NCI-H187 treated with DMSO at 0.1 percent for 48 hours (cell line): ENCODE results near the gene TENT5C.

Experiments
- DNase-seq: peaks from one replicate; lab custom pipeline; 2025; lab: John Stamatoyannopoulos, UW

The TENT5C gene

DNA sequence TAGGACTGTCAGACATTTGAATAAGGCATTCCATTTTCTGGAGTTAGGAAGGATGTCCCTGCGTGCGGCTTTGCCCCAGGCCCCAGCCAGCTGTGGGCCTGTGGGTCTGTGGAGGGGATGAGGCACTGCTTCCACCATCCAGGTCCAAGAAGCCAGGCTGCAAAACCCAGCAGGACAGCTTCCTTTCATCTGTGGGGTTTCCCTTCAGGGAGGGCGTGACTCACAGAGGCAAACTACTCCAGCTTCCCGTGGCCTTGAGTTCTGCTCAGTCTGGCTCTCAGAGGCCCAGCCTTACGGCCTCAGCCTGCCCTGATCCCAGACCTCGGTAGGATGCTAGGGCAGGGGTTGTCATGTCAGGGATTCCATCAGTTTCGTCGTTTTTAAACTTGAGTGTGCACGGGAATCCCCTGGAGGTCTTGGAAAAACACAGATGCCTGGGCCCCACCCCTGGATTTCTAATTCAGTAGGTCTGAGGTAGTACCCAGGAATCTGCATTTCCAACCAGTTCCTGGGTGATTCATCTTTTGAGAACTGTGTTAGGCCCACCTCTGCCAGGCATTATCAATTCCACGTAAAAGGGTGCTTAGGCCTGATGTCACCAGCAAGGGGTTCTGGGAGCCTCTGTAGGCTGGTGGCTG is 32.3 kb upstream of the TENT5C start:
- no peak for DNase-seq

DNA sequence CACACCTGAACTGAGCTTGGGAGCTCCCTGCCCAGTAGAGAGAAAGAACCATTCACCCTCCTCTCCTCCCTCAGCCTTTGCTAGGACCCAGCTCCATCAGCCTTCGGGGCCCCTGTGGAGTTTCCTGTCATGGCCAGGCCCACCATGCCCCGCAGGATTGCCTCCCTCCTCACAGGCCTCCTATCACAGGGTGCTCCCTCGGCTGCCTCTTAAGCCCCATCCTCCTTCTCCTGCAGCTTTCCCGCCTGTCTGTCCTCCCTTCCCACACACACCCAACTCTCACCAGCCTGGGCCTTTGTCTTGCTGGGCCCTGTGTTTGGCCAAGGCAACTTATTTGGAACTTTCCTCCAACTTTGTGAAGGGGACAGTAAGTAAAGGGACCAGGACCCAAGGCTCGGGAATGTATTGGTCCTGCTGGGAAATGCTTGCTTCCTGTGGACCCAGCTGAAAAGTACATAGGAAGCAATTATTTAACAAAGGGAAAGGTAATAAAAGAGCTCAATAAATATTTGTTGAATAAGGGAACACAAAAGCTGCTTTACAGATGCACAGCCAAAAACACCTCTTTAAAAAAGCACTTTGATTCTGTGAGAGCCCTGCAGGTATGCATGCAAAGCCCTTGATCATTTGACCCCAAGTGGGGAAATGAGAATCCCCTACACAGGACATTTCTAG is 31.6 kb upstream of the TENT5C start:
- DNase-seq: no peak

DNA sequence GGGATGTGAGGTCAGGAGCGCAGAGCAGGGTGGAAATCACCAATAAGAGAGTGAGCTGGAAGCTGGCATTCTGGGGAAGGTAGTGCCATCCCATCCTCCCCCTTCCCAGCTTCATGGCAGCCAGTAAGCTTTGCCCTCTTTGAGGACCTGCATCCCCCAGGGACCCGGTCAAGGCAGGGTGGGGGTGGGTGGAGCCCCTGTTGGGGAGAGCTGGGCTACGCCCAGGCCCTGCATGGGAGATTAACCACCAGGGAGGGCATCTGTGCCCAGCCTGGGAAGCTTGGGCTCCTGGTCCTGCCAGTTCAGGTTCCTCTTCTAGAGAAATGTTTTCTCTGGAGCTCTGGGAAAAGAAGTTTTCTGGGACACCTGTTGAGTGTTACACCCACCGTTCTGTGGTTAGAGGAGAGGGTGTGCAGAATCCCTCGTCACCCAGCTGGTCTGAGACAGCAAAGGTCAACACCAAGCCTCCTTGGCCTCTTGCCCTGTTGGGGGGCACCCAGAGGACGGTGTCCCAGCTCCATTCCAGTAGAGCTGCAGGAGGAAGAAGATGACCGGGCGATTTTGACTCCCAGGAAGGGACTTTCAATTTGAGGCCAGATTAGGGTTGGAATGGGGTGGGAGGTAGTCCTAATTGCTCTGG is 30.1 kb upstream of the TENT5C start:
- no peak for DNase-seq

DNA sequence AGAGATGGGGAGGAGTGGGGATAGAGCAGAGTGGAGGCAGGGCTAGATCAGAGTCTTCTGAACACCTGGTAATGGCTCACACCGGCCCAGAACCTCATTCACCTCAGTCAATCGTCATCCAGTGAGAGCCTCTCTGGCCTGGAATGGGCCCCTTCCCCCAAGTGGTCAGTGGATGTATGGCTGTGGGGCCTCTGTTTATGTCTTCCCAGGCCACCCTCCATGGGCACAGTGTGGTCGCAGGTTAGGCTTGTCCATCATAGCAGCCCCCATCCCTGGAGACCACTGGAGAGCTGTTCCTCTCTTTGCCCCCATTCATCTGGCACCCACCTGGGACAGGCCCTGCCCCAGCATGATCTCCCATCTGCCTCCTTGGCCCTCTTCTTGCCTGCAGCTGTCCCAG is 29.6 kb upstream of the TENT5C start:
- DNase-seq: no peak

DNA sequence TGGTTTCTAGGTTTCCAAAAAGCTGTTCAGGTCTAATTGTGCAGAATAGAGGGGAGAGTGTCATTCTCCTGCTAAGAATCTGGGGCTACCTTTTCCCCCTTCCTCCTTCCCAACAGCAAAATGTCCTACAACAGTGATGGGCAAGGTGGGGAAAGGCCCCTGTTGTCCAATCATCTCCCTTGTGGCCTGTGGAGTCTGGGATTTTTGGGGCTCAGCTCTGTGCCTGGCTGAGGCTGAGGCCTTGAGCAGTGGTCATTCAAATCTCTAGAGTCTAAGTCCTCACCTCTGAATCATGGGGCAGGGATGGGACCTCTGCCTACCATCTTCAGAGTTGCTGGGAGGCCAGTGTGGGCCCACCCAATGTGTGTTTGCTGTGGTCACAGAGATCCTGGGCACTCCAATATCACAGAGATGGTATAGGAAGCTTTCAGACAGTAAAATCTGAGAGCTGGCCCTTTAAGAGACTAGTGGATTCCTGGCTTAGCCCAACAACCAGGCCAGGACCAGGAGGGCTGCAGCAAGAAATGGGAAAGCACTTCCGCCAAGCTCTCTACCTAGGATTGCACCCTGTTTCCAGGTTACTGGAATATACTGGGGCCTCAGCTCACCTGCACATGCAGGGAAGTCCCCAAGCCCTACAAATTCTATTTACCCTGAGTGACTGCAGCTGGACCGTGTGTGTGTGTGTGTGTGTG is 28.5 kb upstream of the TENT5C start:
- no peak for DNase-seq

DNA sequence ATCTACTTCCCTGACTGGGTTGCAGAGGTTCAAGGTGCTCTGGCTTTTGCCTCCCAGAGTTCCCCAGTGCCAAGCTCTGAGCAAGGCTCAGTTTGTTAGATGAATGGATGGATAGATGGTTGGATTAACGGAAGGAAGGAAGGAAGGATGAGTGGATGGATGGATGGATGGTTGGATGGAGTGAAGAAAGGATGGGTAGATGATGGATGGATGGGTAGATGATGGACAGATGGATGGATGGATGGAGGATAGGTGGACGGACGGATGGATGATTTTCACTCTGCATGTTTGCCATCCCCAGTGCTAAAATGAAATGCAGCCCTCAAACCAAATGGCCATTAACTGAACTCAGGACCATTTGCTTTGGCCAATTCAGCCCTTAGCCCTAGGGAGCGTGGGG is 27.4 kb upstream of the TENT5C start:
- DNase-seq: no peak

DNA sequence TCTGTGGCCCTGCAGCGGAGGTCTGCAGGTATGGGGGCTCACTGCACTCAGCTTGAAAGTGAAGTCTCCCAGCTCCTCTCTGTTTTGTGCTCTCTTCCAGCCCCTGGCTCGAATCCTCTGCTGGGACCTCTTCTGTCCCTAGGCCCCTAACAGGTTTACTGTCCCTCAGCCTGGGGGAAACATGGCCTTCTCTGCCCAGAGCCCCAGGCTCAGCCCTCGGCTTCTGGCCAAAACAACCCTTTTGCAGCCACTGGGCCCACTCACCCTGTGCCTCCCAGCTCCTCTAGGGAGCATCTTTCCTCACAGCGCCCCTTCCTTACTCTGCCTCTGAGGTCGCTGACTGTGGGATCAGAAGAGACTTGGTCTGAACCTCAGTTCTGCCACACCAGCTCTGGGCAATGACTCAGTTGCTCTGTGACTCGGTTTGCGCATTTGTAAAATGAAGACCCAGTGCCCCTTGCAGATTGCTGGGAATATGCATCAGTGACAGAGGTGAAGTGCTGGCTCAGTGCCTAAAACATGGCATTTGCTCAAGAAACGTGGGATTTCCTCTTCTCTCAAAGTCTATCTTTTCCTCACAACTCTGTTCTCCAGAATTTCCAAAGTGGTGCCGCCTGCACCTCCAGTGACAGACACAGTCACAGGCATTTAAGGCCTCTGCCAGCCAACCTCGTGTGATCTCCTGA is 26.5 kb upstream of the TENT5C start:
- DNase-seq: no peak

GRCh38 chr1:117580436-117580835 is 25.4 kb upstream of the TENT5C start:
- no peak for DNase-seq

DNA sequence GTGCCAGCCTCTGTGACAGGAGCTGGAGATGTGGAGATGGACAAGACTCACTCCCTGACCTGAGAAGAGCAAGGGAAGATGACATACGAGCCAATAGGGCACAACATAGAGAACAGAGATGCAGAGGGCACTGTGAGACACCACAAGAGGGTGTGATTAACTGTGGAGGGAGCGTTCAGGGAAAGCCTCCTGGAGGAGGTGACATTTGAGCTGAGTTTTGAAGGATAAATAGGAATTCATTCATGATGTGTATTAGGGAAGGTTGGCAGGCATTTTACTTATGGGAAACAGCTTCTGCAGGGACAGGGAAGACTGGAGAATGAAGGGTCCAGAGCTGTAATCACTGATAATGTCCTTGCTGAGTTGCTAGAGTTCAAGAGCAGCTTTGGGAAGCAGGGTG is 25.0 kb upstream of the TENT5C start:
- DNase-seq: no peak

DNA sequence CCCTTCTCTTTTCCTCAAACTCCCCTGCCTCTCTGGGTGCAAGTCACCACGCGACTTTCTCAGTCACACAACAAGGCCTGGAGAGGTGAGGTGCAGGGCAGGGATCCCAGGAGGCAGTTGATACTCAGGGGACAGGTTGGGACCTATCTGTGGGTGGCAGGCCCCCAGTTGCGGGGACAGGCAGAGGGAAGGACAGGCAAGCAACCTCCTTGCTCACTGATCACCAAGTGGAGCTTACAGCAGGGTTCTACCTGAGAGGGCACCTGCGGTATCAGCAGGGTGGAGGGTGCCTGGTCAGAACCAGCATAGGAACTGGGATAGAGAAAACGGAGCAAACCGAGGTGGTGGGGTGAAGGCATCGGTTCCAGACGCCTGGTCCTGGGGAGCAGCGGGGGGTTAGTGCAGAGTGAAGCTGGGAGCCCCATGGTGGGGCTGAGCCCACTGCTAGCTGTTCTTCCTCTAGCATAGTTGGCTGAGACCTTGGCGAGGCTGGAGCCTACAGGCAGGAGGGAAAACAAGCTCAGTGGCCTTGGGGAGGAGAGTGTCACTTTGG is 24.4 kb upstream of the TENT5C start:
- no peak for DNase-seq

- no peak for DNase-seq
Observed at GRCh38 chr1:117582451-117582850, 23.4 kb upstream of the TENT5C start.

DNA sequence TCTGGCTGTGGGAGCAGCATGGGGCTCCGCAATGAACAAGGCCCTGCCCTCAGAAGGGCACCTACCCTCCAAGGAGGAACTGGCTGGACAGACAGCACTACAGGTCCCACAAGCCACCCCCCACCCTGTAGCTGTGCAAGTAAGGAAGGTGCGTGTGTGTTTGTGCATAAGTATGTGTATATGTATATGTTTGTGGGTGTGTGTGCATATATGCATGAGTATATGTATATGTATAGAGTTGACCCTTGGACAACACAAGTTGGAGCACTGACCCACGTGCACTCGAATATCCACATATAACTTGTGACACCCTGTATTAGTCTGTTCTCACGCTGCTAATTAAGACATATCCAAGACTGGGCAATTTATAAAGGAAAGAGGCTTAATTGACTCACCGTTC is 22.6 kb upstream of the TENT5C start:
- DNase-seq: no peak

GRCh38 chr1:117584181-117584580 is 21.7 kb upstream of the TENT5C start:
- DNase-seq: no peak

DNA sequence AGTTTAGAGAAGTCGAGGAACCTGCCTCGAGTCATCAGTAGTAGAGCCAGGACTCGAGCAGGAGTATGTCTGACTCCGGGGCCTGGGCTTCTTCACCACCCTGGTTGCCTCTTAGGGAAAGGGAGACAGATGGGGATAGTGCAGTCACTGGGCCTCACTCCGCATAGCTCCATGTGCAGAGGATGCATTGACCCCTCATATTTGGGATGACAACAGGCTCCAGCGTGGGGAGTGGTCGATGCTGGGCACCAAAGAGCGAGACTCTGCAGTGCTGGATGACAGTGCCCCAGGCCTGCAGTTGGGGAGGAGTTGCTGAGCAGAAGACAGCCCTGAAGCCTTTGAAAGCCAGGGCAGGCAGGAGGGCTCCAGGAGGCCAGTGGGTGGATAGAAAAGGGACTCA is 20.8 kb upstream of the TENT5C start:
- no peak for DNase-seq

- DNase-seq: no peak
Observed at GRCh38 chr1:117586337-117586736, 19.5 kb upstream of the TENT5C start.

DNA sequence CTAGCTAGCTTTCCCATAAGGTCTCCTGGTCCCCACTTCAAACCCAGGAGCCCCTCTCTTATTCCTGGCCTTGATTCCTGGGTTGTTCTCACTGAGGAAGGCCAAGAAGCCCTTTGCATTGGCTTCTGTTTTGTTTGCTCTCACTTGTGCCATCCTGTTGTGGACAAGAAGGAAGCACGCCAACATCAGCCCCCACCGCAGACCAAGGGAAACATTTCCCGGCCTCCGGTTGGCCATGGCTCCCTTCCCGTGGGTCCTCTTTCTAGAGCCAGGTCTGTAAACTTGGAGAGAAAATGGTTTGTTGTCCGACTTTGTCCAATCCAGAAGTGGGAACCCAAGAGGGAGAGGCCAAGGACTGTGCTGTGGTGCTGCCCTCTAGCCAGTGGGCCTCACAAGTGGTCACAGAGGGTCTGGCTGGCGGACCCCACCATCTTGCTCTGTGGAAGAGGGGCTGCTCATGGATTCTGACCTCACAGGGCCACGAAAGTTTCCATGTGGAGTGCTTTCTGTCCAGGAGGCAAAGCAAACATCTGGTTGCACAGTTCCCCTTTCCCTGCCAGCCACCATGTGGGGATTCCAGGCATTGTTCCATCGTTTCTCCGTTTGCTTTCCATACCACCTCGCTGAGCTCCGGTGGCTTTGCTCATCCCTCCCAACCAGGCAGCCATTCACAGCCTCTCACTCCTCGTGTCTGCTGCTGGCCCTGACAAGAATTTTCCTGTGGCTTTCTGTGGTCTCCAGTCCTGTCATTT is 18.9 kb upstream of the TENT5C start:
- DNase-seq: no peak

GRCh38 chr1:117587499-117588356 is 18.1 kb upstream of the TENT5C start:
- no peak for DNase-seq

DNA sequence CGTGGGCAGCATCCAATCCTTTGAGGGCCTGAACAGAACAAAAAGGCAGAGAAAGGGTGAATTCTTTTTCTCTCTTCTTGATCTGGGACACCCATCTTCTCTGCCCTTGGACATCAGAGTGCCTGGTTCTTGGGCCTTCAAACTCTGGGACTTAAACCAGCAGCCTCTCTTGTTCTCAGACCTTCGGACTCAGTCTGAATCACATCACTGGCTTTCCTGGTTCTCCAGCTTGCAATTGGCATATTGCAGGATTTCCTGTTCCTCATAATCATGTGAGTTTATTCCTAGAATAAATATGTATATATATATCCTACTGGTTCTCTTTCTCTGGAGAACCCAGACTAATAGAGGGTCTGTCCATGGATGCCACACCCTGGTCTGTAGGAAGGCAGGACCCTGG is 16.3 kb upstream of the TENT5C start:
- DNase-seq: no peak

DNA sequence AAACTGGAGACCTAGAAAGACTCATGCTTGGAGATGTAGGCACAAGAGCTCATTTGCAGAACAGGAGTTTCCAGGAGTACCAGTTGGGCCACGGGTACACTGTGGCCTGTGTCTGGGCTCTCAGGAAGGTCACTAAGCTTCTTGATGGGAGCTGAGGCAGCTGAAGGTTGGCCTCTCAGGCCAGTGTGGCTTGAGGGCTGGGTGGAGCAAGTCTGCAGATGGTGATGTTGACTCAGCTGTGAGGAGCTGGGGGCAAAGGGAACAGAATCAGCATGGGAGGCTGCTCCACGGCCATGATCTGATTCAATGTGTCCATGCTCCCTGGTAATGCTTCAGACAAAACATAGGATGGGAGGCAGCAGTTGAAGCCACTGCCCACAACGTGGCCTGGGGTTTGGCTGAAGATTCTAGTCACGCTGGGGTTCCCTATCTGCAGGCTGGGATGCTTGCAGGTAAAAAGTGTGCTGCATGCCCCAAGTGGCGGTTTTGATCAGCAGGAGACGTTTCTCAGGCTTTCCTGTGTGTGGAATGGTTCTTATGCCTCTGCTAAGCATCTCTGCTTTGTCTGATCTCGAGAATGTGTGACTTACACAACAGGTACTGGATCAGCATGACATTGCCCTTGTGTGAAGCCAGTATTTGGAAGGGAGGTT is 15.4 kb upstream of the TENT5C start:
- no peak for DNase-seq

GRCh38 chr1:117591252-117591651 is 14.6 kb upstream of the TENT5C start:
- DNase-seq: no peak
